SKM-1 treated with dmso at 0.1 percent for 144 hours (cell line): ENCODE data around the gene MEIKIN.

Experiments
- DNase-seq: peaks from one replicate; lab custom pipeline; 2025; ENCODE audit not compliant: unreplicated experiment; lab: John Stamatoyannopoulos, UW

Gene MEIKIN

DNA sequence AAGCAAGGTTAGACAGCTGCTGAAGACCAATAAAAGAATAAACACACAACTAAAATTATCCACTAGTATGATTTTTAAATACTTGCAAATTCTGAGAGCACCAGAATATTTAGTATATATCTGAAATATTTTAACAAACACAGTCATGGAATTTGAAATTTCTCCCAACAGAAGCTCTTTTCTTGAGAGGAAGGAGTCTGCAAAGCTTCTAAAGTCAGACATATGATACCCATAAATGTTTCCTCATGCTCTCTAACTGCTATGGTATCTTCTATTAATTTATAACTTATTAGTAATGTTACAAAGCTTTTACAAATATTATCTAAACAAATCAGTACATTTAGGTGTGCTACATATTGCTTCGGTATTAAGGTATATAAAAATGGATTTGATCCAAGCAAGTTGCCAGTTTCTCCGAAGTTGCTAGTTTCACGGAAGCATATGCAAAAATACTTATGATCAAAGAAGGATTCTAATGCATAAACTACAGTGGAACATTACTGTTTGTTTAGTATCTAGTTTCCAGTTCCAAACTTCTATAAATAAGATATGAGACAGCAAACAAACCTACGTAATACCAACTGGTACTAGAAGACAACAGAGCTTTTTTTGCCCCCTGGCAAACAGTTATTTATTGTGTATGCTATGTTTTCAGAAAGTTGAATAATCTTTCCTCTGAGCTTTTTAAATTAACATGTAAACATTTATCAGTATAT lies 170.7 kb downstream of the MEIKIN start:
- DNase-seq: no peak

DNA sequence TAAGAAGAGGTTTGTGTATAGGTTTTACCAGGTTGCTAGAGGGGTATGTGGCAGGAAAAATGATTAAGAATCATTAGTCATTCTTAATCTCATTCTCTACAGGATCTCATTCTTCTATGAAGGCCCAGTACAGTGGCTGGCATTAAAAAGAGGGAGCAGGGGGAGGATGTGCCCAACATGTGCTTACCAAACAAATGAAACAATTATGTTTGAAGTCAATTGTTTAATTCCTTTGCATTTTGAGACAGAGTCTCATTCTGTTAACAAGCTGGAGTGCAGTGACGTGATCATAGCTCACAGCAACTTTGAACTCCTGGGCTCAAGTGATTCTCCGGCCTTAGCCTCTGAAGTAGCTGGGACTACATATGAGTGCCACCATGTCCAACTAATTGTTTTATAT lies 171.7 kb downstream of the MEIKIN start:
- DNase-seq: no peak

DNA sequence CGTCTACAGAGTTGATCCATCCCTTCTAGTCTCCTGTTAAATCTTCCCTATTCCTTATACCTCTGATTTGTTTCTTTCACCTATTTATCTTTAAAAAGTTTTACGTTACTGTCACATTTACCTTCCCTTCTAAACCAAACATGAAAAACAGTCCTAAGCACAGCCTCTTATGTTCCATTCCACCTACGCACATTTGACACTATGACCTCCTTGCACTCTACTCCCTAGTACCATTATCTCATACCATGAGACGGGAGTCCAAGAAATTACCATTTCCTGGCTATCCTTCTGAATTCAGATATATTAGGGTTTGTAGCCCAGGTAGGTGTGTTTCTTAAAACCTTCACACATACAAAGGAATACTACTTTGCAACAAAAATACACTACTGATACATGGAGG lies 173.8 kb downstream of the MEIKIN start:
- DNase-seq: no peak

DNA sequence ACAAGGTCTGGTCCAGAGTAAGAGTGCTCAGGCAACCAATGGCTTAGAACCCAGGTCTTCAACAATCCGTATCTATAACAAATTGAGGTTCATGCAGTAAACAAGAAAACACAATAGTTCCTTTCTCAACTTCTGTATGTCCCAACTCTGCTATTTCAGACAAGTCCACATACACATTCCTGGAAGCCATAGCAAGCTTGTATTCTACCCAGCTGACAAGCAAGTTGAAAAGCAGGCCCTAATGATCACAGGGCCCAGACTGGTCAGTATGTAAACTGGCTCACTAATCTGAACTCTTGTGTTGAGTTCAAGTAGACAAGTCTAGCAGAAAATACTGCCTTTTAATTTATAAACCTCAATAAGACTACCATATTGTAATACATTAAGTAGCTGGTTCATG lies 175.5 kb downstream of the MEIKIN start:
- no peak for DNase-seq

DNA sequence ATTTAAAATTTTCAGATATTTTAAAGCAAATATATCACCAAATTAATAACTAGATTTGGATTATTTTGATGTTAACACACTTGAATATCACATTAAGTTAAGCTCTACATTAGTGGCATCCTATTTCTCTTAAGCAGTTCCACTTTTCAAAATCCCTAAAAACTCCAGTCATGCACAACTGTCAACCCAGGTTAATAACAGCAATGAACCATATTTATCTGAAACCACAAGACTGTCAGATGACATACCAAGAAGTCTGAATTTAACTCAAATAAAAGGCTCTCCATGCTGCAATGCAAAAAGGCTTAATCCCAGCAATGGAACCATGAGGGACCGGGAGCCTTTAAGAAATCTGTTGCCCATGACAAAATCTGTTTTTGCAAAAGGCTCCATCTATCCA lies 176.1 kb downstream of the MEIKIN start:
- DNase-seq: no peak

DNA sequence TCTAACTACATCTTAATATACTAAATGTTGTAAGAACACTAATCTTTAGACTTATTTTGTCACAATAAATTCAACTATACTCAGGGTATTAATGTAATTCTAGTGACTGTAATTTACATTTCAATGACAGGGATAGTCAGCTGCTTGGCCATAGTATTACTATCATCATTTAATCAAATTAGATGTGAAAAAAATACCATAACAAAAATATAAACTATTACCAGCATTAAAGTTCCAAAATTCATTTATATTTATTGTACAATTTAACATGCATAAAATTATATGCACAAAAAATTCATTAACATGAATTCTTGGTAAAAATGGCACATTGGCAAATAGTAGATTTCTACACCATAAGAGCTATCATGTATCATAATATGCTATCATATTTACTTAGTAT lies 177.6 kb downstream of the MEIKIN start:
- no peak for DNase-seq

DNA sequence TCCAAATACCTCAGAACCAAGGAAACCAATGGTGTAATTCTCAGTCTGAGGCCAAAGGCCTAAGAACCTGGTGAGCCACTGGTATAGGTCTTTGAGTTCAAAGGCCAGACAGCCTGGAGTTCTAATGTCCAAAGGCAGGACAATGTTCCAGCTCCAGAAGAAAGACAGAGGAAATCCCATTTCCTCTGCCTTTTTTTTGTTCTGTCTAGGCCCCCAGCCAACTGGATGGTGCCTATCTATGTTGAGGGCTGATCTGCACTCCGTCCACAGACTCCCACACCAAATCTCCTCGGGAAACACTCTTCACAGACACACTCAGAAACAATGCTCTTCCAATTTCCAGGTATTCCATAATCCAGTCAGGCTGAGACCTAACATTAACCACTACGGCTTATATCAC lies 178.8 kb downstream of the MEIKIN start:
- no peak for DNase-seq

GRCh38 chr5:131765261-131765660 lies 180.2 kb downstream of the MEIKIN start:
- no peak for DNase-seq

- DNase-seq: no peak
These were observed 181.5 kb downstream of the MEIKIN start for GRCh38 chr5:131763968-131764367.

- no peak for DNase-seq
These were observed 184.7 kb downstream of the MEIKIN start for GRCh38 chr5:131760793-131761192.

GRCh38 chr5:131759704-131760103 lies 185.8 kb downstream of the MEIKIN start:
- no peak for DNase-seq

DNA sequence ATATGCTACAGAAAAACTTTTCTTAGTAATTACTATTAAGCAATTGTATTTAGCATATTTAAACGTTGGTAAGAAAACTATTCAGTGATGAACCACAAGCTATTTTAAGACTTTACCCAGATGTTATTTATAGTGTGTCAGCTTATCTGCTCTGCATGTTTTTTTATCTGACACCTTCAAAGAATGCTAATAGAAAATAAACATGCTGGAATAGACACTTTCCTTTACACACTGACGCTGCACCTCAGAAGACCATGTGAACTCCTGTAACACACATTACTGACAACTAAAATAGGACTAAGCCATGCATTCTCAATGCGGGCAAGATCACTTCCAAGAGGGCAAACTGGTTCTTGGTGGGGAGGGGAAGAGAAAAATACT lies 187.0 kb downstream of the MEIKIN start:
- no peak for DNase-seq

- no peak for DNase-seq
These were observed 187.5 kb downstream of the MEIKIN start for GRCh38 chr5:131757830-131758519.
